ENCODE measurements around the gene ANKRD35. TPM values are rescaled to one million over a fixed set of nuclear protein-coding genes. Genes with fewer than 3 reads are reported as not detected.
A peak's percentile ranks its signal among the peaks of the same experiment; 100 is the strongest.

Gene ANKRD35
- total and polyA plus RNA-seq, 10 of the 15 experiments (the other 5 are each of a cell fraction or from before 2014, with no cell fraction given) = 0.01 to 0.08 TPM; not detected in 8

DNA sequence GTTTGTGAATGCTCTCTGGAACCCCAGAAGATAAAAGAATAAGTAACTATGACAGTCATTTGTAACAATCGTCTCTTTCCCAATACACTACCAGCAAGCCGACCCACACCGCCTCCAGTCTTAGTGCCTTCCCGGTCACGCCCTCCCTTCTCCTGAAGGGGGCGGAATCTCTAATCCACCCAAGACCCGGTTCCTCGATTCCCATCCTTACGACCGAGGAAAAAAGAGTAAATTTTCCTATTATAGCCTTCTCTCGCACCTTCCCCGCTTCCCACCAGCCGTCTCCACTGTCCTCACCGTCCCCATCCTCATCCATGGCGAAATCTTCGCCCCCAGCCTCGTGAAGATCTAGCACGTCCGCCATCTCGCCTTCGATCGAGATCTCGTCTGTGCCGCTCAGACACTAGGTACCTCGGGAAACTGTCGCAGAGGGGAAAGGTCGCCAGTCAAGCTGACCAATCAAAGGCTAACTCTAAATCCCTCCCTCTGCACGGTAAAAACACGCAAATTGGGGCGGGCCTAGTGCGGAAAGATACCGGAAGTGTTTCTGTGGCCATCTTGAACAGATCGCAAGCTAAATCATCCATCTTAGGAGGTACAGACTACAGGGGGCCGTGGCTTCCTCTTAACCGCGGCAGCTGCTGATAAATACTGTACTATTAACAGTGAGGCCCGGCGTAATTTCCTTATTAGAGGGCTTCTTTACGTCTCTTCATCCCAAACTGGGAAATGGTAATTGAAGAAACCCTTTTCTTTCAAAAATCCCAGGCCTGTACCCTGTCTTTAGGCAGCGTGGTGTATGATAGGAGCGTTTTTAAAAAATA, 41.6 kb upstream of the ANKRD35 start, which contains the start of gene RBM8A (continued):
- TF ChIP-seq MTA3 (IDR thresholded peaks at IDR 0.05; ENCODE audit: borderline replicate concordance, low read length) = 0 out of 2 replicates have a peak, but pooled peaks have one; percentile 30
- no peak; the same call in 1 of the 2 replicates for TF ChIP-seq WRNIP1 (IDR thresholded peaks at IDR 0.05; ENCODE audit: borderline replicate concordance, low read depth, low read length)
- TF ChIP-seq CREB1 (IDR thresholded peaks at IDR 0.05; ENCODE audit: low read depth) = peak; percentile 95
- TF ChIP-seq ETV6 (conservative IDR thresholded peaks at IDR 0.05 in 1 of 2, IDR thresholded peaks at IDR 0.05 in 1 of 2; ENCODE audit: borderline replicate concordance in 1 of 2, low read depth in 1 of 2) = peak in 1 of 2 experiments; percentile 20; a peak in 1 of 4 replicates
- TF ChIP-seq, protein P1, sequence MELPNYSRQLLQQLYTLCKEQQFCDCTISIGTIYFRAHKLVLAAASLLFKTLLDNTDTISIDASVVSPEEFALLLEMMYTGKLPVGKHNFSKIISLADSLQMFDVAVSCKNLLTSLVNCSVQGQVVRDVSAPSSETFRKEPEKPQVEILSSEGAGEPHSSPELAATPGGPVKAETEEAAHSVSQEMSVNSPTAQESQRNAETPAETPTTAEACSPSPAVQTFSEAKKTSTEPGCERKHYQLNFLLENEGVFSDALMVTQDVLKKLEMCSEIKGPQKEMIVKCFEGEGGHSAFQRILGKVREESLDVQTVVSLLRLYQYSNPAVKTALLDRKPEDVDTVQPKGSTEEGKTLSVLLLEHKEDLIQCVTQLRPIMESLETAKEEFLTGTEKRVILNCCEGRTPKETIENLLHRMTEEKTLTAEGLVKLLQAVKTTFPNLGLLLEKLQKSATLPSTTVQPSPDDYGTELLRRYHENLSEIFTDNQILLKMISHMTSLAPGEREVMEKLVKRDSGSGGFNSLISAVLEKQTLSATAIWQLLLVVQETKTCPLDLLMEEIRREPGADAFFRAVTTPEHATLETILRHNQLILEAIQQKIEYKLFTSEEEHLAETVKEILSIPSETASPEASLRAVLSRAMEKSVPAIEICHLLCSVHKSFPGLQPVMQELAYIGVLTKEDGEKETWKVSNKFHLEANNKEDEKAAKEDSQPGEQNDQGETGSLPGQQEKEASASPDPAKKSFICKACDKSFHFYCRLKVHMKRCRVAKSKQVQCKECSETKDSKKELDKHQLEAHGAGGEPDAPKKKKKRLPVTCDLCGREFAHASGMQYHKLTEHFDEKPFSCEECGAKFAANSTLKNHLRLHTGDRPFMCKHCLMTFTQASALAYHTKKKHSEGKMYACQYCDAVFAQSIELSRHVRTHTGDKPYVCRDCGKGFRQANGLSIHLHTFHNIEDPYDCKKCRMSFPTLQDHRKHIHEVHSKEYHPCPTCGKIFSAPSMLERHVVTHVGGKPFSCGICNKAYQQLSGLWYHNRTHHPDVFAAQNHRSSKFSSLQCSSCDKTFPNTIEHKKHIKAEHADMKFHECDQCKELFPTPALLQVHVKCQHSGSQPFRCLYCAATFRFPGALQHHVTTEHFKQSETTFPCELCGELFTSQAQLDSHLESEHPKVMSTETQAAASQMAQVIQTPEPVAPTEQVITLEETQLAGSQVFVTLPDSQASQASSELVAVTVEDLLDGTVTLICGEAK (IDR thresholded peaks at IDR 0.05; ENCODE audit: borderline replicate concordance) = peak; percentile 80; the same call in 1 of the 2 replicates
- no peak for TF ChIP-seq NRF1 (conservative IDR thresholded peaks at IDR 0.05; ENCODE audit: low read depth, low read length)
- TF ChIP-seq EP300 (IDR thresholded peaks at IDR 0.05; ENCODE audit: borderline replicate concordance in 1 of 2, control insufficient read depth in 1 of 2, low read depth in 2 of 2, low read length in 2 of 2) = 0 out of 4 replicates have a peak, but pooled peaks of 1 of the 2 experiments have one; percentile 11
- TF ChIP-seq SUZ12 (IDR thresholded peaks at IDR 0.05; ENCODE audit: unreplicated experiment) = no peak
- TF ChIP-seq LARP7 (IDR thresholded peaks at IDR 0.05) = no peak; the same call in 1 of the 2 replicates
- peak; percentile 55; the same call in 1 of the 2 replicates for TF ChIP-seq ZBED1 (IDR thresholded peaks at IDR 0.05; ENCODE audit: borderline replicate concordance)
- TF ChIP-seq ZNF217 (IDR thresholded peaks at IDR 0.05) = no peak
- no peak for TF ChIP-seq ZBTB4 (CRISPR knock-in tag; IDR thresholded peaks at IDR 0.05)
- TF ChIP-seq, protein P2, sequence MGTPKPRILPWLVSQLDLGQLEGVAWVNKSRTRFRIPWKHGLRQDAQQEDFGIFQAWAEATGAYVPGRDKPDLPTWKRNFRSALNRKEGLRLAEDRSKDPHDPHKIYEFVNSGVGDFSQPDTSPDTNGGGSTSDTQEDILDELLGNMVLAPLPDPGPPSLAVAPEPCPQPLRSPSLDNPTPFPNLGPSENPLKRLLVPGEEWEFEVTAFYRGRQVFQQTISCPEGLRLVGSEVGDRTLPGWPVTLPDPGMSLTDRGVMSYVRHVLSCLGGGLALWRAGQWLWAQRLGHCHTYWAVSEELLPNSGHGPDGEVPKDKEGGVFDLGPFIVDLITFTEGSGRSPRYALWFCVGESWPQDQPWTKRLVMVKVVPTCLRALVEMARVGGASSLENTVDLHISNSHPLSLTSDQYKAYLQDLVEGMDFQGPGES (IDR thresholded peaks at IDR 0.05) = no peak
- TF ChIP-seq BHLHE40 (IDR thresholded peaks at IDR 0.05; ENCODE audit: borderline replicate concordance in 1 of 2, low read depth in 2 of 2, low read length in 1 of 2) = peak; percentile 24 to 49; a peak in 2 of 4 replicates
- TF ChIP-seq TCF7 (IDR thresholded peaks at IDR 0.05; ENCODE audit: borderline replicate concordance) = no peak; the same call in 1 of the 2 replicates
- TF ChIP-seq POLR2AphosphoS5 (IDR thresholded peaks at IDR 0.05; ENCODE audit: low read length) = peak; percentile 96
- no peak for TF ChIP-seq KLF5 (IDR thresholded peaks at IDR 0.05; ENCODE audit: partially characterized antibody)
- no peak for TF ChIP-seq RELA (IDR thresholded peaks at IDR 0.05; ENCODE audit: borderline replicate concordance, partially characterized antibody)

Data from GM12878 (cell line).